ENCODE measurements around the gene RNU6-7.

GRCh38 chr14:32249371-32249770 lies 47.5 kb downstream of the RNU6-7 start:
- TF ChIP-seq CTCF (IDR thresholded peaks at IDR 0.05; ENCODE audit: extremely low read depth in 1 of 2, insufficient read depth in 1 of 2, low read depth in 1 of 2, low read length in 2 of 2) (no peak), EZH2 (IDR thresholded peaks at IDR 0.05; ENCODE audit: borderline replicate concordance, low read depth, low read length, severe bottlenecking) (no peak), GATA2 (IDR thresholded peaks at IDR 0.05; ENCODE audit: insufficient read depth, insufficient read length, low read depth, low read length) (no peak), POLR2AphosphoS5 (IDR thresholded peaks at IDR 0.05; ENCODE audit: insufficient read depth, low read depth, low read length) (no peak), POLR2A (IDR thresholded peaks at IDR 0.05; ENCODE audit: low read depth, low read length) (no peak), MYC (IDR thresholded peaks at IDR 0.05; ENCODE audit: low read depth, low read length) (no peak), MAX (IDR thresholded peaks at IDR 0.05; ENCODE audit: insufficient read depth, insufficient read length) (no peak), JUN (IDR thresholded peaks at IDR 0.05; ENCODE audit: borderline replicate concordance, insufficient read depth, insufficient read length, low read depth) (no peak), FOS (IDR thresholded peaks at IDR 0.05; ENCODE audit: borderline replicate concordance, insufficient read depth, low read length) (no peak)

All from endothelial cell of umbilical vein (primary cell).